HG03060 (cell line): ENCODE results near the gene WT1.

Source experiments
- ATAC-seq: cut with Tn5 transposase; IDR thresholded peaks from one replicate; pipeline ENCODE4 v1.9.1; 2021; ENCODE audit warnings: low read depth, moderate number of reproducible peaks; ENCODE audit not compliant: unreplicated experiment

WT1 gene

GRCh38 chr11:32438866-32439489, 3.6 kb upstream of the WT1 start:
- ATAC-seq: no peak

- ATAC-seq: no peak
Measured at GRCh38 chr11:32438346-32438865, 3.1 kb upstream of the WT1 start.

GRCh38 chr11:32437495-32438345, 2.4 kb upstream of the WT1 start:
- ATAC-seq: no peak

GRCh38 chr11:32436751-32437494, 1.6 kb upstream of the WT1 start:
- ATAC-seq: no peak

DNA sequence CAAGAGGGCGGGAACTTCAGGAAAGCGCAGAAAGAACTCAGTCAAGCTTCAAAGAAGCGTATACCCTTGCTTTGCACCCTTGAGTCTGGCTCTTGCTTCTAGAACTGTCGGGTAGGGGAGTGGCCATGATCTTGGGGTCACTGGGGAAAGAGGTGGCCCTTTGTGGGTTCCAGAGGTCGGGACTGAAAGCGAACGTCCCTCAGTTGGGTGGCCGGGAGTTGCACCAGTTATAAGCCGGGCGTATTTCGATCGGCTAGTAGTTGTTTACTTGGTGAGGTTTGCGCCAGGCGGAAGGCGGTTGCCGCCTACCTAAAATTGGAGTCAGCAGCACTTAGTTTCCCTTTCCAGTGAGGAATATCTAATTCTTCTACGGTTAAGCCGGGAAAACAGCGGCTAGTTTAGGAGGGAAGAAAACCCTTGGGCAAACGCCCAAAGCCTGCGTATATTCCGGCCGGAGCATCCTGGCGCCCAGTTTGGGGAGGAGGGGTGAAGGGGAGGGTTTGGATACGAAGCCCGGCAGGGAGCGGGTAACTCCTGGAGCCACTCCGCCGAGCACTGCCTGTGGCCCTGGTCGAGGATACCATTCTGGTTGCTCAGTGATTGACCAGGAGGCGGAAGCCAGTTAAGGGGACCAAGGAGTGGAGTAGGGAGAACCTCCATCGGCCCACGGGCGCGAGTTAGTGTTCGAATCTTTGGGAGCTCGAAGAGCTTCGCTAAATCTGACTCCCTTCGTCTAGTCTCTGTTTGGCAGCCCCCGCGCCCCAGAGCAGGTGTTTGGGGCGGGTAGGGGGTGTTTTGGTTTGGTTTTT, 807 bp upstream of the WT1 start:
- ATAC-seq: no peak

- no peak for ATAC-seq
Measured at GRCh38 chr11:32435152-32435480, 223 bp downstream of the WT1 start.

- no peak for ATAC-seq
Measured at GRCh38 chr11:32434356-32435151, 785 bp downstream of the WT1 start.

- no peak for ATAC-seq
Measured at GRCh38 chr11:32433914-32434355, 1.4 kb downstream of the WT1 start.

- ATAC-seq: no peak
Measured at GRCh38 chr11:32433101-32433913, 2.0 kb downstream of the WT1 start.

GRCh38 chr11:32432565-32432964, 2.8 kb downstream of the WT1 start:
- no peak for ATAC-seq

- no peak for ATAC-seq
Measured at GRCh38 chr11:32430568-32431381, 4.6 kb downstream of the WT1 start.

GRCh38 chr11:32429477-32429876, 5.9 kb downstream of the WT1 start:
- no peak for ATAC-seq

DNA sequence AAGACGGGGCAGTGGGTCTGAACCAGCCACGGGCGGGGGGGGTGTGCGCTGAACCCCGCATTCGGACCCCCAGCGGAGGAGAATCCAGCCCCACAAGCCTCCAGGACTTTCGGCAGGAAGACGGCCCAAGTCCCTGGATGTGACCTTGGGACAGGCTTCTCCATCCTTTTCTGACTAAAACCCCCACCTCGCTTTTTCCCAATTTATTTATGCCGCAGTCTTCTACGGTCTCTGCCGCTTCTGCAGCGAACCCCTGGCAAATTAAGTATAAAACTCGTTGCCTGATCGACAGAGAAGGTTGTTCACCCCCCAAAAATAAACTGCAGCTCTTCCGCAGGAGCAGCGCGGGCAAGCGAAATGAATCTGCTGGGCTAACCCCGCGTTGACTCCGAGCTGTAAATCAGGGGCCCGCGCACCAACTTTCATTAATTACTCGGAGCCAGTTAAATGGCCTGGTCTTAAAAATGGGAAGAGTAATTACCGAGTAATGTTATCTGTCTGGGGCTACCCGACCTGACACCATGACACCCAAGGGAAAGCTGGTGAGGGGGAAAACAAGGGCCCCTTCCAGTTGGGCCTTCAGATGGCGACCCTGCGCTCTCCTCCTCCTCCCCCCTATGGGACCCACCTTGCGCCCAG, 6.6 kb downstream of the WT1 start:
- ATAC-seq: no peak

DNA sequence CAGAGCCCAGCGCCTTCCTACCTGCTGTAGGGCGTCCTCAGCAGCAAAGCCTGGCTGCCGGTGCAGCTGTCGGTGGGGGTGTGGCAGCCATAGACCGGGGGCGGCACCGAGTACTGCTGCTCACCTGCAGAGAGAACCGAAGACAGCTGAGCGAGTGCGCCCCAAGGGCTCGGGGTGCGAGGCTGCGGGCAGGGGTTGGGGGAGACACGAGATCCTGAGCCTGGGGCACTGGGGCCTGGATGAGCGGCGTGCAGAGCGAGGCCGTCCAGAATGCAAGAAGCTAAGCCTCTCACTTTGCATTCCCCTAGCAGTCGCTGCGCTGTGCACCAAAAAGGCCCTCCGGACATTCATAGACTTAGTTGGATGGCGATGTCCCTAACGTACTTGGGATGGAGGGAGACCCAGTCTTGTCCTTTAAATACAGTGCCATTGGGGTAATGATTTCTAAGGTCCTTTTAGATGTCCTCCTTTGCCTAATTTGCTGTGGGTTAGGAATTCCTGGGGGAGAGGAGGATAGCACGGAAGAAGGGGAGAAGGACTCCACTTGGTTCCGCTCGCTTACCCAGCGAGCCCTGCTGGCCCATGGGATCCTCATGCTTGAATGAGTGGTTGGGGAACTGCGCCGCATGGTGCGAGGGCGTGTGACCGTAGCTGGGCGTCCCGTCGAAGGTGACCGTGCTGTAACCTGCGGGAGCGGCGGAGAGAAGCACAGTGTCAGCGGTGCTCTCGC, 7.2 kb downstream of the WT1 start:
- no peak for ATAC-seq

DNA sequence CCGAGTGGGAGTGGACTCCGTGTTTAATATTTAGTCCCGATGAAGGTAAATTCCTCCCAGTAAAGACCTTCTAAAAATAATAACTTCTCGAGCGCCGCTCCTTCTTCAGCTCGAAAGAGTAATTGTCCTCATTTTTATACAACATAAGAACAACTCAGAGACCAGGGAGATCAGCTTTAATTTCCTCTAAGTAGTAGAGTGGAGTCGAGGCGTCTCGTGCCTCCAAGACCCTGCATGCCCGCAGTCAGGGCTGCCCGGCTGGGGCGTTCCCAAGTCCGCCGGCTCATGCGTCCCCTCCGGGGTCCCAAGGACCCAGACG, 7.8 kb downstream of the WT1 start:
- no peak for ATAC-seq

GRCh38 chr11:32426819-32427615, 8.3 kb downstream of the WT1 start:
- no peak for ATAC-seq
